NCI-H1930 (cell line): ENCODE results near the gene ZSCAN4.

ENCODE experiments used
- DNase-seq, 2 experiments: peaks; one replicate each; lab custom pipeline; 2025; lab: John Stamatoyannopoulos, UW

The ZSCAN4 gene

GRCh38 chr19:57682226-57682766, 13.6 kb downstream of the ZSCAN4 start:
- no peak for DNase-seq

GRCh38 chr19:57686727-57687126, 18.0 kb downstream of the ZSCAN4 start:
- DNase-seq, result no peak

- no peak for DNase-seq
Measured at GRCh38 chr19:57687363-57688010, 18.8 kb downstream of the ZSCAN4 start.

- DNase-seq, result no peak
Measured at GRCh38 chr19:57688011-57688763, 19.5 kb downstream of the ZSCAN4 start.

- DNase-seq, result no peak
Measured at GRCh38 chr19:57689750-57690149, 21.0 kb downstream of the ZSCAN4 start.

- DNase-seq, result no peak
Measured at GRCh38 chr19:57701625-57702024, 32.9 kb downstream of the ZSCAN4 start.

- no peak for DNase-seq
Measured at GRCh38 chr19:57706346-57706745, 37.6 kb downstream of the ZSCAN4 start.

GRCh38 chr19:57708641-57709361, 40.1 kb downstream of the ZSCAN4 start, which contains the start of gene ZNF154:
ZNF154 (minus strand) TSS chr19:57709204; CDS start chr19:57708971, 233 bp downstream.
- peak; percentile 37 to 72 for DNase-seq

- no peak for DNase-seq
Measured at GRCh38 chr19:57709616-57710015, 40.9 kb downstream of the ZSCAN4 start.

- DNase-seq, result no peak
Measured at GRCh38 chr19:57712222-57712621, 43.5 kb downstream of the ZSCAN4 start.

- DNase-seq, result no peak
Measured at GRCh38 chr19:57719424-57719823, 50.7 kb downstream of the ZSCAN4 start.

- DNase-seq, result no peak
Measured at GRCh38 chr19:57719901-57720519, 51.3 kb downstream of the ZSCAN4 start.

GRCh38 chr19:57720878-57721277, 52.1 kb downstream of the ZSCAN4 start:
- no peak for DNase-seq
